OCI-LY7 (cell line): ENCODE measurements around the gene RAB7A. TPM values are rescaled to one million over a fixed set of nuclear protein-coding genes. Genes with fewer than 3 reads are reported as not detected.

Experiments
- BruUV-seq: library from RNA; stranded (reverse); fragments of 400-500 nt; replicated peaks from 2 replicates; lab custom pipeline; 2021; lab: Mats Ljungman, UMichigan
- CTCF ChIA-PET: fragments of 300-600 bp; sonication (Branson Sonifier 250); formaldehyde crosslinking; loops from one replicate; lab custom pipeline; 2022; ENCODE audit warnings: antibody characterized with exemption; ENCODE audit not compliant: unreplicated experiment; lab: Charles Lee
- POLR2A ChIA-PET: fragments of 300-600 bp; sonication (Branson Sonifier 250); formaldehyde crosslinking; loops from one replicate; lab custom pipeline; 2022; ENCODE audit warnings: antibody characterized with exemption; lab: Charles Lee
- DNase-seq: peaks from one replicate; pipeline ENCODE4 v3.0.0-alpha.2; 2015; ENCODE audit warnings: low spot score
- H2AFZ ChIP-seq: fragments of 200-600 bp; sonication (generic), shearing (Covaris generic); 2 replicates; pipeline ENCODE4 v1.6.1; 2014; ENCODE audit warnings: mild to moderate bottlenecking, antibody characterized with exemption, low read length, moderate library complexity
- H3K27ac ChIP-seq: fragments of 200-600 bp; sonication (generic); 2 replicates; pipeline ENCODE4 v1.5.1; 2014; ENCODE audit warnings: mixed run types, low read depth, mild to moderate bottlenecking, moderate library complexity, low read length, inconsistent platforms; ENCODE audit not compliant: poor library complexity, severe bottlenecking
- H3K36me3 ChIP-seq: fragments of 200-600 bp; sonication (generic); 2 replicates; pipeline ENCODE4 v1.6.1; 2014; ENCODE audit warnings: mild to moderate bottlenecking, antibody characterized with exemption, low read length, moderate library complexity, mixed read lengths; ENCODE audit not compliant: insufficient read depth
- H3K4me1 ChIP-seq: fragments of 200-600 bp; sonication (generic); 2 replicates; pipeline ENCODE4 v1.5.1; 2014; ENCODE audit warnings: mild to moderate bottlenecking, low read length; ENCODE audit not compliant: insufficient read depth, poor library complexity, severe bottlenecking
- H3K4me2 ChIP-seq: fragments of 200-600 bp; sonication (generic); 2 replicates; pipeline ENCODE4 v1.6.1; 2014; ENCODE audit warnings: mild to moderate bottlenecking, low read length
- H3K4me3 ChIP-seq: fragments of 200-600 bp; sonication (generic); 2 replicates; pipeline ENCODE4 v1.5.1; 2014; ENCODE audit warnings: mild to moderate bottlenecking, low read depth, low read length; ENCODE audit not compliant: poor library complexity, severe bottlenecking
- H3K79me2 ChIP-seq: fragments of 200-600 bp; sonication (generic); 2 replicates; pipeline ENCODE4 v1.6.1; 2016; ENCODE audit warnings: low read depth, mild to moderate bottlenecking, low read length, moderate library complexity, mixed read lengths; ENCODE audit not compliant: insufficient read depth
- H3K9me2 ChIP-seq: fragments of 200-600 bp; sonication (generic); 2 replicates; pipeline ENCODE4 v1.6.1; 2016; ENCODE audit warnings: mild to moderate bottlenecking, low read length, mixed read lengths; ENCODE audit not compliant: insufficient read depth
- H3K9me3 ChIP-seq: fragments of 200-600 bp; sonication (generic); 2 replicates; pipeline ENCODE4 v1.6.1; 2014; ENCODE audit warnings: mild to moderate bottlenecking, mixed run types, low read length, mixed read lengths
- H4K20me1 ChIP-seq: fragments of 200-600 bp; sonication (generic); 2 replicates; pipeline ENCODE4 v1.6.1; 2014; ENCODE audit warnings: mild to moderate bottlenecking, antibody characterized with exemption, low read length, moderate library complexity, mixed read lengths; ENCODE audit not compliant: insufficient read depth
- EZH2phosphoT487 ChIP-seq: fragments of 200-600 bp; sonication (generic); IDR thresholded peaks from 2 replicates; pipeline ENCODE4 v1.6.1; 2018; ENCODE audit warnings: low read depth, borderline replicate concordance, mild to moderate bottlenecking, mixed run types, antibody characterized with exemption, low read length, moderate library complexity, mixed read lengths
- intact Hi-C: fragments of 100-400 bp; cut with micrococcal nuclease; formaldehyde crosslinking; loops from one replicate; pipeline ENCODE4 v1.10.0; 2022; ENCODE audit not compliant: unreplicated experiment
- total RNA-seq, 2 experiments: library from RNA; depleted of rRNA in 1 of 2; stranded (reverse); fragments of >200 nt in 1 of 2; shearing (Covaris generic) in 1 of 2; gene quantifications; 2 replicates each; pipeline ENCODE4 v1.2.3, GENCODE V29; 2014 to 2022
- TF ChIP-seq, protein P1 (sequence below): fragments of 200-600 bp; sonication (generic); conservative IDR thresholded peaks from 2 replicates; pipeline ENCODE4 v1.5.1; 2014; ENCODE audit warnings: mild to moderate bottlenecking, antibody characterized with exemption, low read length, moderate library complexity, mixed read lengths

The RAB7A gene
- total RNA-seq, 2 experiments from 2014 or later = 24.5 to 143 TPM

DNA sequence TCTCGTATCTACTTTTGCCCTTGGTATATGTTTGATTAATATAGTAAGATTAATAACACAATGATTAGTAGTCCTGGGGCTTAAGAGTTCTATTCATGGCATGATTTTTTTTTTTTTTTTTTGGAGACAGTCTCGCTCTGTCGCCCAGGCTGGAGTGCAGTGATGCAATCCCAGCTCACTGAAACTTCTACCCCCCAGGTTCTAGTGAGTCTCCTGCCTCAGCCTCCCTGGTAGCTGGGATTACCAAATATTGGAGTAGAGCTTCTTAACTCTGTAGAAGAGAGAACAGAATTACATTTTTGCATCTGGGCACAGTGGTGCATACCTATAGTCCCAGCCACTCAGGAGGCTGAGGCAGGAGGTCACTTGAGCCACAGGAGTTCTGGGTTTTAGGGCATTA, 58.9 kb downstream of the RAB7A start:
- no peak for DNase-seq
- Histone ChIP-seq H3K36me3 (no peaks in the 10 kb centered on the region), H2AFZ (no peak overlapping the region), H4K20me1 (peaks cover 14% of the 10 kb centered on the region; the same call in 1 of the 2 replicates), H3K9me2 (no peaks in the 10 kb centered on the region), H3K4me3 (no peak overlapping the region), H3K4me2 (no peak overlapping the region), H3K27ac (no peak overlapping the region), H3K9me3 (no peaks in the 10 kb centered on the region), H3K4me1 (peaks cover 11% of the 10 kb centered on the region), H3K79me2 (peaks cover 42% of the 10 kb centered on the region)
- CTCF ChIA-PET = no interaction called here
- no TSS peak for BruUV-seq
- no peak for TF ChIP-seq EZH2phosphoT487
- TF ChIP-seq, protein P1, sequence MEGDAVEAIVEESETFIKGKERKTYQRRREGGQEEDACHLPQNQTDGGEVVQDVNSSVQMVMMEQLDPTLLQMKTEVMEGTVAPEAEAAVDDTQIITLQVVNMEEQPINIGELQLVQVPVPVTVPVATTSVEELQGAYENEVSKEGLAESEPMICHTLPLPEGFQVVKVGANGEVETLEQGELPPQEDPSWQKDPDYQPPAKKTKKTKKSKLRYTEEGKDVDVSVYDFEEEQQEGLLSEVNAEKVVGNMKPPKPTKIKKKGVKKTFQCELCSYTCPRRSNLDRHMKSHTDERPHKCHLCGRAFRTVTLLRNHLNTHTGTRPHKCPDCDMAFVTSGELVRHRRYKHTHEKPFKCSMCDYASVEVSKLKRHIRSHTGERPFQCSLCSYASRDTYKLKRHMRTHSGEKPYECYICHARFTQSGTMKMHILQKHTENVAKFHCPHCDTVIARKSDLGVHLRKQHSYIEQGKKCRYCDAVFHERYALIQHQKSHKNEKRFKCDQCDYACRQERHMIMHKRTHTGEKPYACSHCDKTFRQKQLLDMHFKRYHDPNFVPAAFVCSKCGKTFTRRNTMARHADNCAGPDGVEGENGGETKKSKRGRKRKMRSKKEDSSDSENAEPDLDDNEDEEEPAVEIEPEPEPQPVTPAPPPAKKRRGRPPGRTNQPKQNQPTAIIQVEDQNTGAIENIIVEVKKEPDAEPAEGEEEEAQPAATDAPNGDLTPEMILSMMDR = no peak
- POLR2A ChIA-PET = no interaction called here
- intact Hi-C loops = no loop called here

GRCh38 chr3:128786434-128787020, 60.5 kb downstream of the RAB7A start:
- H3K4me2 ChIP-seq = no peak overlapping the region
- H3K27ac ChIP-seq = no peak overlapping the region

More at GRCh38 chr3:128786434-128787020, 60.5 kb downstream of the RAB7A start:
- Histone ChIP-seq H3K9me3 (no peaks in the 10 kb centered on the region), H3K4me3 (no peak overlapping the region), H3K4me1 (peaks cover 11% of the 10 kb centered on the region), H3K36me3 (no peaks in the 10 kb centered on the region), H4K20me1 (peaks cover 14% of the 10 kb centered on the region), H3K9me2 (no peaks in the 10 kb centered on the region), H3K79me2 (peaks cover 42% of the 10 kb centered on the region; the same call in 1 of the 2 replicates), H2AFZ (no peak overlapping the region)
- ChIA-PET CTCF (no interaction called here), POLR2A (interaction anchor here (0.6 to 1.5 kb wide), 2 partner anchors 106 to 148 kb away, joined by 3 to 4 read pairs; no protein-coding TSS in a partner anchor)
- TF ChIP-seq EZH2phosphoT487 = no peak
- TF ChIP-seq, protein P1 = no peak
- DNase-seq = no peak
- BruUV-seq = no TSS peak
- intact Hi-C loops = no loop called here
